Skin of body (tissue), 2 donors: ENCODE measurements around the gene OXNAD1. TPM values are rescaled to one million over a fixed set of nuclear protein-coding genes. Genes with fewer than 3 reads are reported as not detected.

Experiments
- DNase-seq: peaks from one replicate; lab custom pipeline; 2025; lab: John Stamatoyannopoulos, UW
- total RNA-seq: library from RNA; depleted of rRNA; stranded (reverse); fragments of >200 nt; gene quantifications from one replicate; pipeline ENCODE4 v1.2.3, GENCODE V29; 2014

The OXNAD1 gene
- total RNA-seq, 1 donor from 2014 or later: 16.5 TPM

- no peak for DNase-seq
These were observed 89.3 kb downstream of the OXNAD1 start for GRCh38 chr3:16354291-16354690.

Other genes with a start within 250 kb of the OXNAD1 start
- gene GALNT15, start 90.5 kb upstream of the OXNAD1 start, total RNA-seq: 2.5 TPM
- gene DPH3, start 269 bp upstream of the OXNAD1 start, total RNA-seq: 9.7 TPM
- 25.3 TPM for gene RFTN1, start 248.5 kb downstream of the OXNAD1 start, total RNA-seq